NCI-H1694 (cell line): ENCODE measurements around the gene PRPF40B.
A peak's percentile ranks its signal among the peaks of the same experiment; 100 is the strongest.
"Not testable (repeated sequence)": the region's sequence is repeated elsewhere in the genome, so short reads cannot be mapped to it uniquely, and the experiment has no call there.

Experiments
- DNase-seq: peaks from one replicate; lab custom pipeline; 2025; lab: John Stamatoyannopoulos, UW

The PRPF40B gene

GRCh38 chr12:49623142-49623904 lies at the start of gene PRPF40B:
TSS of gene PRPF40B (plus strand) at chr12:49623561. CDS start at chr12:49623591, 30 bp downstream.
- DNase-seq: peak; percentile 39

GRCh38 chr12:49577589-49578315 lies 45.6 kb upstream of the PRPF40B start:
- no peak for DNase-seq

DNA sequence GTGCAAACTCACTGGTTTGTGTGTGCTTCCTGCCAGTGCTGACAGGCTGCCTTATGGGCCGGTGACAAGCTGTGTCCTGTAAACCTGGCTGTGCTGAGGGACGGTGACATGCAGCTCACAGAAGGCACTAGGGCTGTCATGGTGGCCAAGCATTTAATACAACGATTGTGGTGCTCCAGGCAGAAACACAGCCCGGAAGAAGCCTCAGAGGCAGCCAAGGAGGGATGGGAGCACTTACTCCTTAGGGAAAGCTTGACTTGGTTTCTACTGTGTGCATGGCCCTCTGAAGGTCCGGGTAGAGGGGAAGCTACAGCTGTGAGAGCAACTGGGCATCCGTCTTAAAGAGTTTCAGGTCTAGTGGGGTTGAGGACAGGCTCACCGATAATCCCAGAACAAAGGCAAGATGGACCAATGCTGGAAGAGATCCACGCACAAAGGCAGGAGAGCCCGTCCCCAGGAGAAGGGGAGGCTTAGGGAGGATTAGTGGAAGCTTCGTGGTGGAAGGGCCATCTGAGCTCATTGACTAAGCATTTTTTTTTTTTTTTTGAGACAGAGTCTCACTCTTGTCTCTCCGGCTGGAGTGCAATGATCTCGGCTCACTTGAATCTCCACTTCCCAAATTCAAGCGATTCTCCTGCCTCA lies 44.8 kb upstream of the PRPF40B start:
- no peak for DNase-seq

GRCh38 chr12:49580572-49581535 lies 42.5 kb upstream of the PRPF40B start:
- peak; percentile 75 for DNase-seq

DNA sequence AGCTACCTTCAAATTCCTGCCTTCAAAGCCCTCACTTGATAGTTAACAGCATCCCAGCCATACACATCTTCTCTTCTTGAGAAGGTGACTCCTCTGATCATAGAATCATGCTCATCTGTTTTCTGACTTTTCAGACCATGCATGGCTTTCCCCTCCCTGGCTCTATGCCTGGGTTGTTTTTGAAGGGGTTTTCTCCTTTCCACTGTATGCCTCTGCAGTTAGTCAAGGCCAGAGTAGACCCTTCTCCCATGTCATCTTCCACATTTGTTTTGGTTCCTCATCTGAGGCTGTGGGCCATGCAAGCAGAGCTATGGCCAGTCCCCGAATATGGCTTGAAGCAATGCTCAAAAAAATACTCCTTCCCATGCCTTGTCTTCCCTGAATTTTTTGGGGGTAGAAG lies 41.2 kb upstream of the PRPF40B start:
- DNase-seq: no peak

- no peak for DNase-seq
Measured at GRCh38 chr12:49582850-49583249, 40.5 kb upstream of the PRPF40B start.

GRCh38 chr12:49583366-49584094 lies 39.8 kb upstream of the PRPF40B start:
- no peak for DNase-seq

GRCh38 chr12:49584591-49584990 lies 38.8 kb upstream of the PRPF40B start:
- DNase-seq: no peak

GRCh38 chr12:49585477-49586459 lies 37.6 kb upstream of the PRPF40B start:
- DNase-seq: no peak

DNA sequence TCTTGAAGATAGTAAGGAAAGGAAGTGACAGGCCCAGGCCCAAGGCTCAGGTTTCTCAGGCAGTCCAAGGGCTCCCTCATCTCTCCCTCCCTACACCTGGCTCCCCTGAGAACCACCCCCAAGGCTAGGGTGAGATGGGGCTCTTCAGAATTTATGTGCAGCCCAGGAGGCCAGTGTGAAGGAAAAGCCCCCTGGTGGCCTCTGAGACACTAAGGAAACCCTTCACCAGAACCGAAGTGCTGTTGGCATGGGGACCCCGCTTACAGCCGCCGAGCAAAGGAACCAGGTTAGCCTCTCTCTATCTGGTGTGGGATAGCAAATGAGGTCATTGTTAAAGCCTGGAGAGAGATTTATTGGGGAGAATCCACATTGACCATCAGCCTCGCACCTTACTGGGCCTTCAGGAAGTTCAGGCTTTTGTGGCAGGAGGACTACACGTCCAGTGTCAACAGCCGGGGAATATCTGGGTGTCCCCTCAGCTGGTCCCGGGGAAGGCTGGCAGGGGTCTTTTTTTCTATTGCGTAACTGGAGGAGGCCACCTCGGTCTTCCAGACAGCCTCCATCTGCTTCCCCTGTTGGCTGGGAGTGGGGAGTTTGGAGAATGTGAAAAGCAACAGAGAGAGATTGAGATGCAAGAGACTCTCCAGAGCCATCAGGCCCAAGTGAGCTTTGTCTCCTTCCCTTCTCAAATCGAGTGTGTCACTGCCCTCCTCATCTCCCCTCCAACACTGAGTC lies 36.0 kb upstream of the PRPF40B start:
- DNase-seq: no peak

DNA sequence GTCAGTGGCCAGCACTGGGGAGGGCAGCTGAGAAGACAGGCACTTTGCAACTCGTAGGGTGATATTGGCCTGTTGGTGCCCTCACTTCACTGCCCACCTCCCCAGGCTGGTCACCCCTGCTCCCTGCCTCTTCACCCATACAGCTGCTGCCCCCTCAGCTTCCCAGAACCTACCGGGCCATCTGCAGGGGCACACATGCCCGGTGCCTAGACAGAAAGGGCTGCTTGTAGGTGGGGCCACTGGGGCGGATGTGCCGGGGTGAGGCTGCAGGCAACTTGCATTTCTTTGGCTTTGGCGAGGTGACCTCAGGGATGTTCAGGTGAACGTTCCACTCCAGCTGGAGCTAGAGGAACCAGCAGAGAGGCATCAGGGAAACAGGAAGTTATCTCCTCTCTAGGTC lies 35.1 kb upstream of the PRPF40B start:
- DNase-seq: no peak

- no peak for DNase-seq
Measured at GRCh38 chr12:49588721-49589516, 34.4 kb upstream of the PRPF40B start.

- DNase-seq: no peak
Measured at GRCh38 chr12:49598527-49598926, 24.8 kb upstream of the PRPF40B start.

- DNase-seq: no peak
Measured at GRCh38 chr12:49599961-49600360, 23.4 kb upstream of the PRPF40B start.

DNA sequence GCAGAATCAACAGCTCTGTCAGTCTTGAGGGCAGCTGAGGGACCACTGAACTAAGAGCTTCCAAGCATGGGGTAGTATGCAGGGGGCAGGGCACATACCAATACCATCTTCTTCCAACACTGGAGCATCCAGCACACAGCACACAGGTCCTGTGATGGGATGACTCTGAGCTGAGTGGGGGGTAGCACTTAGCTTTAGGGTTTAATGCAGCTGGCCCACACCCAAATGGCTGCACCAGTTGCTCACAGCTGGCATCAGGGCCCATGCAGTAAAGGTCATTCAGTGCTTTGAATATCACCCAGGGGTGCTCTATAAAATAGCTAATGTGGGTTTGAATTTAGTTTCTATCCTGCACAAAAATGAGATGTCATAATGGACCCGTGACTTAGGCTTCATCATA lies 19.6 kb upstream of the PRPF40B start:
- no peak for DNase-seq

GRCh38 chr12:49604856-49605255 lies 18.5 kb upstream of the PRPF40B start:
- DNase-seq: no peak

DNA sequence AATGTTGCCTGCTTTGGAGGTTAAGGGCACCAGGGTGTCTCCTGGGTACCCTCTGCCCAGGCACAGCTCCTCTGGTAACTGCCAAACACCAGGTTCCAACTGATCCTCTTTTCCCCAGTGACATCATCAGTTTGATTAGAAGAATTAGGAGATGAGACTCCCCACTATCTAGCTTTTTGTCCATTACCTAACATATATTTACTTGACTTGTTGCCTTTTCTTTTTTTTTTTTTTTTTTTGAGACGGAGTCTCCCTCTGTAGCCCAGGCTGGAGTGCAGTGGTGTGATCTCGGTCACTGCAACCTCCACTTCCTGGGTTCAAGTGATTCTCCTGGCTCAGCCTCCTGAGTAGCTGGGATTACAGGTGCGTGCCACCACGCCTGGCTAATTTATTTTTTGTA lies 17.8 kb upstream of the PRPF40B start, which contains the start of gene FAM186B:
FAM186B (minus strand) TSS at position 101 of the 400 bp plus-strand sequence. CDS start 162 bp downstream, outside the sequence.
- not testable (repeated sequence) for DNase-seq
